Measurements from ENCODE around the gene AVP. TPM values are rescaled to one million over a fixed set of nuclear protein-coding genes. Genes with fewer than 3 reads are reported as not detected.
"Not testable (repeated sequence)": the region's sequence is repeated elsewhere in the genome, so short reads cannot be mapped to it uniquely, and the experiment has no call there.

AVP gene
- total RNA-seq, 1 donor from 2014 or later: 0.38 TPM

- intact Hi-C loops (cut with micrococcal nuclease): no loop called here
- peaks cover 57% of the 10 kb centered on the region for H3K27me3 ChIP-seq (ENCODE audit: low read depth)
- peaks cover 17% of the 10 kb centered on the region for H3K4me1 ChIP-seq
- no peak for DNase-seq
- H3K36me3 ChIP-seq: no peaks in the 10 kb centered on the region
- TF ChIP-seq CTCF (IDR thresholded peaks at IDR 0.05; ENCODE audit: borderline replicate concordance): no peak
- H3K4me3 ChIP-seq: no peak overlapping the region
- no peak overlapping the region for H3K27ac ChIP-seq (replicated peaks)
- H3K9me3 ChIP-seq (replicated peaks): no peaks in the 10 kb centered on the region
Observed at GRCh38 chr20:3074812-3075211, 9.7 kb downstream of the AVP start.

GRCh38 chr20:3073251-3073643, 11.3 kb downstream of the AVP start:
- Histone ChIP-seq H3K27me3 (ENCODE audit: low read depth) (peaks cover 52% of the 10 kb centered on the region), H3K4me1 (peaks cover 17% of the 10 kb centered on the region)
- H3K4me3 ChIP-seq; H3K27ac ChIP-seq (replicated peaks); H3K9me3 ChIP-seq (replicated peaks); DNase-seq; intact Hi-C loops (cut with micrococcal nuclease); H3K36me3 ChIP-seq: not testable (repeated sequence)

- peaks cover 17% of the 10 kb centered on the region for H3K4me1 ChIP-seq
- peak overlapping the region; percentile 72 for H3K4me3 ChIP-seq
- DNase-seq: no peak
- H3K36me3 ChIP-seq: no peaks in the 10 kb centered on the region
- no peak overlapping the region for H3K27ac ChIP-seq (replicated peaks)
- H3K9me3 ChIP-seq (replicated peaks): no peaks in the 10 kb centered on the region
- no peak for TF ChIP-seq CTCF (IDR thresholded peaks at IDR 0.05; ENCODE audit: borderline replicate concordance)
- intact Hi-C loops (cut with micrococcal nuclease): no loop called here
- H3K27me3 ChIP-seq (ENCODE audit: low read depth): peaks cover 52% of the 10 kb centered on the region
Observed at GRCh38 chr20:3072530-3073250, 11.8 kb downstream of the AVP start.

DNA sequence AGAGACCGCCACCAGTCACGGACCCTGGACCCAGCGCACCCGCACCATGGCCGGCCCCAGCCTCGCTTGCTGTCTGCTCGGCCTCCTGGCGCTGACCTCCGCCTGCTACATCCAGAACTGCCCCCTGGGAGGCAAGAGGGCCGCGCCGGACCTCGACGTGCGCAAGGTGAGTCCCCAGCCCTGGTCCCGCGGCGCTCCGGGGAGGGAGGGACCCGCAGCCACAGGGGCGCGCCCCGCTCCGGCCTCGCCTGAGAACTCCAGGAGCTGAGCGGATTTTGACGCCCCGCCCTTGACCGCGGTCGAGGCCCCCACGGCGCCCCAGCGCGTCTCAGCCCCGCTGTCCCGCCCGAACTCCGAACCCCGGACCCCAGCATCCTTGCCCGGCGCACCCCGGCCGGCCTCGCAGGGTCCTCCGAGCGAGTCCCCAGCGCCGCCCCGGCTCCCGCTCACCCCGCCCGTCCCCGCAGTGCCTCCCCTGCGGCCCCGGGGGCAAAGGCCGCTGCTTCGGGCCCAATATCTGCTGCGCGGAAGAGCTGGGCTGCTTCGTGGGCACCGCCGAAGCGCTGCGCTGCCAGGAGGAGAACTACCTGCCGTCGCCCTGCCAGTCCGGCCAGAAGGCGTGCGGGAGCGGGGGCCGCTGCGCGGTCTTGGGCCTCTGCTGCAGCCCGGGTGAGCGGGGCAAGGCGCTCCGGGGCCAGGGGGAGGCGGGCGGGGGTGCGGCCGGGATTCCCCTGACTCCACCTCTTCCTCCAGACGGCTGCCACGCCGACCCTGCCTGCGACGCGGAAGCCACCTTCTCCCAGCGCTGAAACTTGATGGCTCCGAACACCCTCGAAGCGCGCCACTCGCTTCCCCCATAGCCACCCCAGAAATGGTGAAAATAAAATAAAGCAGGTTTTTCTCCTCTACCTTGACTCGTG, 12.7 kb downstream of the AVP start, which contains the start of gene OXT:
TSS of gene OXT (plus strand) at position 11 of the 920 bp plus-strand sequence. CDS start at position 47, 36 bp downstream.
- Histone ChIP-seq H3K4me3 (peak within 1 kb of the TSS; percentile 72), H3K9me3 (replicated peaks) (no peaks in the 10 kb centered on the region), H3K36me3 (no peaks in the 10 kb centered on the region), H3K27ac (replicated peaks) (no peak within 1 kb of the TSS), H3K27me3 (ENCODE audit: low read depth) (peaks cover 51% of the 10 kb centered on the region), H3K4me1 (peaks cover 17% of the 10 kb centered on the region)
- TF ChIP-seq CTCF (IDR thresholded peaks at IDR 0.05; ENCODE audit: borderline replicate concordance): no peak
- peak; percentile 56 for DNase-seq
- intact Hi-C loops (cut with micrococcal nuclease): no loop called here

DNA sequence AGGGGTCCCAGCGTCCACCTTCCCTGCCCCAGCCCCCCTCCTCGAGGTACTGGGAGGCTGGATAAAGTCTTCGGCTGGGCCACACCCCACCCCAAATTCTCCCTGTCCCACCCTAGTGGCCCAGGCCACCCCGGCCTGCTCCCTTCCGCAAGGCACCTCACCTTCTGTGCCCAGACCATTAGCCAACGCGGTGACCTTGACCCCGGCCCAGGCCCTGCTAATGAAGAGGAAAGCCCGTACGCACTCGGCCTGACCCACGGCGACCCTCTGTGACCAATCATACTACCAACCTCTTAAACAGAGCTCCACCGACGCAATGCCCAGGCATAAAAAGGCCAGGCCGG, 13.3 kb downstream of the AVP start:
- H3K9me3 ChIP-seq (replicated peaks): no peaks in the 10 kb centered on the region
- no peak overlapping the region for H3K27ac ChIP-seq (replicated peaks)
- H3K36me3 ChIP-seq: no peaks in the 10 kb centered on the region
- no peak for TF ChIP-seq CTCF (IDR thresholded peaks at IDR 0.05; ENCODE audit: borderline replicate concordance)
- H3K4me3 ChIP-seq: peak overlapping the region; percentile 72
- H3K27me3 ChIP-seq (ENCODE audit: low read depth): peaks cover 45% of the 10 kb centered on the region
- DNase-seq: no peak
- intact Hi-C loops (cut with micrococcal nuclease): no loop called here
- peaks cover 17% of the 10 kb centered on the region for H3K4me1 ChIP-seq

All from left ventricle myocardium inferior (tissue), 1 donor.